Naive thymus-derived CD4-positive, alpha-beta T cell (primary cell): ENCODE data around the gene DTYMK. TPM values are rescaled to one million over a fixed set of nuclear protein-coding genes. Genes with fewer than 3 reads are reported as not detected.

Experiments
- ATAC-seq: fragments of 150-1000 bp; cut with Tn5 transposase; 2 replicates; pipeline ENCODE4 v1.10.0; 2021; ENCODE audit warnings: mild to moderate bottlenecking, moderate library complexity
- CTCF ChIA-PET: fragments of 350-600 bp; sonication (Branson Sonifier 250); formaldehyde crosslinking; loops from one replicate; lab custom pipeline; 2021; ENCODE audit warnings: antibody characterized with exemption; lab: Charles Lee
- POLR2A ChIA-PET: fragments of 350-600 bp; sonication (Branson Sonifier 250); formaldehyde crosslinking; loops from one replicate; lab custom pipeline; 2021; ENCODE audit warnings: antibody characterized with exemption, inconsistent platforms; lab: Charles Lee
- DNase-seq, 9 donors: peaks; one replicate each; pipeline versions ENCODE4 v3.0.0 to v3.0.0-alpha.2; 2020 to 2022; ENCODE audit warnings: mixed read lengths in 1 of 9
- H3K27ac ChIP-seq: one replicate; pipeline ENCODE4 v1.7.0; 2013; ENCODE audit warnings: mild to moderate bottlenecking, low read depth, low read length, moderate library complexity
- H3K27me3 ChIP-seq, 2 donors: one replicate each; pipeline ENCODE4 v1.7.0; 2013; ENCODE audit warnings: low read length in 2 of 2, mild to moderate bottlenecking in 2 of 2, moderate library complexity in 2 of 2; ENCODE audit not compliant: control insufficient read depth in 2 of 2, insufficient read depth in 2 of 2
- H3K36me3 ChIP-seq, 3 experiments: 1 replicate in 2 of 3; 2 replicates in 1 of 3; pipeline ENCODE4 v1.7.0; 2013; ENCODE audit warnings: low read length in 3 of 3, mild to moderate bottlenecking in 3 of 3, moderate library complexity in 1 of 3; ENCODE audit not compliant: insufficient read depth in 3 of 3, control insufficient read depth in 2 of 3
- H3K4me1 ChIP-seq, 2 donors: one replicate each; pipeline ENCODE4 v1.7.0; 2013; ENCODE audit warnings: low read length in 2 of 2, mild to moderate bottlenecking in 2 of 2, moderate library complexity in 1 of 2; ENCODE audit not compliant: control insufficient read depth in 2 of 2, insufficient read depth in 2 of 2
- H3K4me3 ChIP-seq: 2 replicates; pipeline ENCODE4 v1.7.0; 2013; ENCODE audit warnings: mild to moderate bottlenecking, low read length
- H3K9me3 ChIP-seq, 3 experiments: 1 replicate in 2 of 3; 2 replicates in 1 of 3; pipeline ENCODE4 v1.7.0; 2013; ENCODE audit warnings: low read length in 3 of 3; ENCODE audit not compliant: control insufficient read depth in 2 of 3
- H3K27ac Mint-ChIP-seq, 9 donors: one replicate each; pipeline ENCODE4 v1.8.0; 2020 to 2022; ENCODE audit warnings: mixed read lengths in 9 of 9, mild to moderate bottlenecking in 8 of 9, moderate library complexity in 5 of 9, inconsistent platforms in 2 of 9
- H3K27me3 Mint-ChIP-seq, 5 donors: one replicate each; pipeline ENCODE4 v1.8.0; 2021 to 2022; ENCODE audit warnings: mixed read lengths in 5 of 5, mild to moderate bottlenecking in 1 of 5
- H3K36me3 Mint-ChIP-seq, 5 donors: one replicate each; pipeline ENCODE4 v1.8.0; 2020 to 2022; ENCODE audit warnings: mixed read lengths in 5 of 5, mild to moderate bottlenecking in 3 of 5, inconsistent platforms in 1 of 5
- H3K4me1 Mint-ChIP-seq, 7 donors: one replicate each; pipeline ENCODE4 v1.8.0; 2020 to 2022; ENCODE audit warnings: mixed read lengths in 7 of 7, mild to moderate bottlenecking in 3 of 7, inconsistent platforms in 1 of 7
- H3K4me3 Mint-ChIP-seq, 10 donors: one replicate each; pipeline ENCODE4 v1.8.0; 2020 to 2022; ENCODE audit warnings: mild to moderate bottlenecking in 10 of 10, mixed read lengths in 10 of 10, moderate library complexity in 6 of 10, inconsistent platforms in 2 of 10
- H3K9me3 Mint-ChIP-seq, 11 donors: one replicate each; pipeline ENCODE4 v1.8.0; 2020 to 2022; ENCODE audit warnings: mixed read lengths in 11 of 11, mild to moderate bottlenecking in 4 of 11, inconsistent platforms in 1 of 11, moderate library complexity in 1 of 11
- intact Hi-C, 2 donors: fragments of 100-400 bp; cut with micrococcal nuclease; formaldehyde crosslinking; loops; one replicate each; pipeline ENCODE4 v1.15.1; 2023
- polyA plus RNA-seq, 2 donors: library from polyadenylated mRNA; unstranded; fragments of 300-500 nt; fragmentation: Illumina TruSeq; gene quantifications; one replicate each; pipeline ENCODE4 v1.2.3, GENCODE V29; 2021
- total RNA-seq, 6 experiments: library from RNA in 5 of 6; stranded (reverse) in 5 of 6; gene quantifications; 1 replicate in 5 of 6; 2 replicates in 1 of 6; pipeline ENCODE4 v1.2.3 and lab custom pipeline; 2021 to 2026

DTYMK gene
- total and polyA plus RNA-seq, 7 experiments from 2014 or later, result 12.0 to 65.7 (median 20.6) TPM

GRCh38 chr2:241656190-241656741 is 30.3 kb downstream of the DTYMK start:
- Histone ChIP-seq H3K36me3 (peaks cover under 1 to 88% (median 16%) of the 10 kb centered on the region in 3 experiments), H3K27ac (no peak overlapping the region), H3K4me1 (no peaks in the 10 kb centered on the region), H3K4me3 (no peak overlapping the region), H3K9me3 (no peaks in the 10 kb centered on the region), H3K27me3 (no peaks in the 10 kb centered on the region)
- H3K4me3 Mint-ChIP-seq, result no peak overlapping the region
- H3K27me3 Mint-ChIP-seq, result no peaks in the 10 kb centered on the region
- ATAC-seq (no peak), DNase-seq (no peak)
- no peak overlapping the region for H3K27ac Mint-ChIP-seq
- ChIA-PET CTCF (no interaction called here), POLR2A (no interaction called here)
- peaks cover 8 to 55% (median 18%) of the 10 kb centered on the region in 5 donors for H3K36me3 Mint-ChIP-seq
- H3K9me3 Mint-ChIP-seq, result no peaks in the 10 kb centered on the region
- H3K4me1 Mint-ChIP-seq, result peaks cover 0 to 4% (median 0%) of the 10 kb centered on the region in 7 donors
- intact Hi-C loops, result no loop called here

GRCh38 chr2:241655516-241656189 is 31.0 kb downstream of the DTYMK start:
- H3K4me1 Mint-ChIP-seq, result peaks cover 0 to 5% (median 3%) of the 10 kb centered on the region in 7 donors
- DNase-seq, result no peak
- H3K36me3 Mint-ChIP-seq, result peaks cover 8 to 51% (median 18%) of the 10 kb centered on the region in 5 donors
- Histone ChIP-seq H3K9me3 (no peaks in the 10 kb centered on the region), H3K4me3 (no peak overlapping the region), H3K36me3 (peaks cover 6 to 88% (median 16%) of the 10 kb centered on the region in 3 experiments), H3K27me3 (no peaks in the 10 kb centered on the region), H3K27ac (no peak overlapping the region), H3K4me1 (no peaks in the 10 kb centered on the region)
- intact Hi-C loops, result no loop called here
- ATAC-seq, result no peak
- H3K27ac Mint-ChIP-seq, result peak overlapping the region in 1 of 9 donors; percentile 10
- H3K4me3 Mint-ChIP-seq, result no peak overlapping the region
- ChIA-PET POLR2A (no interaction called here), CTCF (no interaction called here)
- H3K27me3 Mint-ChIP-seq, result no peaks in the 10 kb centered on the region
- H3K9me3 Mint-ChIP-seq, result no peaks in the 10 kb centered on the region

GRCh38 chr2:241654551-241654950 is 32.1 kb downstream of the DTYMK start:
- ATAC-seq (no peak), DNase-seq (no peak)
- no peaks in the 10 kb centered on the region for H3K27me3 ChIP-seq
- Mint-ChIP-seq H3K4me1 (peaks cover 0 to 5% (median 3%) of the 10 kb centered on the region in 7 donors), H3K36me3 (peaks cover 6 to 43% (median 13%) of the 10 kb centered on the region in 5 donors), H3K4me3 (no peak overlapping the region), H3K27ac (no peak overlapping the region), H3K27me3 (no peaks in the 10 kb centered on the region), H3K9me3 (no peaks in the 10 kb centered on the region)
- no peak overlapping the region for H3K27ac ChIP-seq
- H3K4me1 ChIP-seq, result no peaks in the 10 kb centered on the region
- H3K36me3 ChIP-seq, result peaks cover 6 to 84% (median 16%) of the 10 kb centered on the region in 3 experiments
- ChIA-PET POLR2A (no interaction called here), CTCF (no interaction called here)
- no peaks in the 10 kb centered on the region for H3K9me3 ChIP-seq
- intact Hi-C loops, result no loop called here
- no peak overlapping the region for H3K4me3 ChIP-seq

GRCh38 chr2:241653210-241653750 is 33.3 kb downstream of the DTYMK start:
- peaks cover 3 to 36% (median 9%) of the 10 kb centered on the region in 5 donors for H3K36me3 Mint-ChIP-seq
- DNase-seq, result no peak
- H3K4me3 Mint-ChIP-seq, result no peak overlapping the region
- H3K4me1 Mint-ChIP-seq, result peaks cover 5 to 14% (median 8%) of the 10 kb centered on the region in 7 donors
- no peaks in the 10 kb centered on the region for H3K9me3 ChIP-seq
- CTCF ChIA-PET, result no interaction called here
- no peak overlapping the region for H3K27ac ChIP-seq
- POLR2A ChIA-PET, result no interaction called here
- no peaks in the 10 kb centered on the region for H3K27me3 Mint-ChIP-seq
- H3K4me3 ChIP-seq, result no peak overlapping the region
- peaks cover 6 to 71% (median 16%) of the 10 kb centered on the region in 3 experiments for H3K36me3 ChIP-seq
- no peak overlapping the region for H3K27ac Mint-ChIP-seq
- H3K9me3 Mint-ChIP-seq, result no peaks in the 10 kb centered on the region
- intact Hi-C loops, result no loop called here
- no peaks in the 10 kb centered on the region for H3K27me3 ChIP-seq
- no peaks in the 10 kb centered on the region for H3K4me1 ChIP-seq
- no peak for ATAC-seq

GRCh38 chr2:241652722-241653121 is 33.9 kb downstream of the DTYMK start:
- POLR2A ChIA-PET, result no interaction called here
- H3K9me3 Mint-ChIP-seq, result no peaks in the 10 kb centered on the region
- no peaks in the 10 kb centered on the region for H3K9me3 ChIP-seq

GRCh38 chr2:241652142-241652541 is 34.5 kb downstream of the DTYMK start:
- H3K9me3 ChIP-seq, result no peaks in the 10 kb centered on the region
- Mint-ChIP-seq H3K4me1 (peaks cover 4 to 15% (median 8%) of the 10 kb centered on the region in 7 donors), H3K4me3 (no peak overlapping the region), H3K36me3 (peaks cover 0 to 31% (median 4%) of the 10 kb centered on the region in 5 donors), H3K27me3 (no peaks in the 10 kb centered on the region), H3K9me3 (no peaks in the 10 kb centered on the region), H3K27ac (no peak overlapping the region)
- POLR2A ChIA-PET, result no interaction called here
- no peak overlapping the region for H3K27ac ChIP-seq
- H3K4me3 ChIP-seq, result no peak overlapping the region
- no peak for DNase-seq
- H3K36me3 ChIP-seq, result peaks cover 6 to 60% (median 16%) of the 10 kb centered on the region in 3 experiments
- no peak for ATAC-seq
- intact Hi-C loops, result no loop called here
- no peaks in the 10 kb centered on the region for H3K4me1 ChIP-seq
- H3K27me3 ChIP-seq, result no peaks in the 10 kb centered on the region
- CTCF ChIA-PET, result no interaction called here

More at GRCh38 chr2:241652722-241653121, 33.9 kb downstream of the DTYMK start:
- Mint-ChIP-seq H3K36me3 (peaks cover 2 to 35% (median 7%) of the 10 kb centered on the region in 5 donors), H3K27ac (no peak overlapping the region), H3K4me1 (peaks cover 5 to 15% (median 8%) of the 10 kb centered on the region in 7 donors), H3K27me3 (no peaks in the 10 kb centered on the region), H3K4me3 (no peak overlapping the region)
- CTCF ChIA-PET, result no interaction called here
- Histone ChIP-seq H3K4me3 (no peak overlapping the region), H3K27ac (no peak overlapping the region), H3K36me3 (peaks cover 6 to 66% (median 16%) of the 10 kb centered on the region in 3 experiments), H3K4me1 (no peaks in the 10 kb centered on the region), H3K27me3 (no peaks in the 10 kb centered on the region)
- intact Hi-C loops, result no loop called here
- no peak for ATAC-seq
- DNase-seq, result no peak
